Measurements from ENCODE around the gene SLX4.

SLX4 gene

DNA sequence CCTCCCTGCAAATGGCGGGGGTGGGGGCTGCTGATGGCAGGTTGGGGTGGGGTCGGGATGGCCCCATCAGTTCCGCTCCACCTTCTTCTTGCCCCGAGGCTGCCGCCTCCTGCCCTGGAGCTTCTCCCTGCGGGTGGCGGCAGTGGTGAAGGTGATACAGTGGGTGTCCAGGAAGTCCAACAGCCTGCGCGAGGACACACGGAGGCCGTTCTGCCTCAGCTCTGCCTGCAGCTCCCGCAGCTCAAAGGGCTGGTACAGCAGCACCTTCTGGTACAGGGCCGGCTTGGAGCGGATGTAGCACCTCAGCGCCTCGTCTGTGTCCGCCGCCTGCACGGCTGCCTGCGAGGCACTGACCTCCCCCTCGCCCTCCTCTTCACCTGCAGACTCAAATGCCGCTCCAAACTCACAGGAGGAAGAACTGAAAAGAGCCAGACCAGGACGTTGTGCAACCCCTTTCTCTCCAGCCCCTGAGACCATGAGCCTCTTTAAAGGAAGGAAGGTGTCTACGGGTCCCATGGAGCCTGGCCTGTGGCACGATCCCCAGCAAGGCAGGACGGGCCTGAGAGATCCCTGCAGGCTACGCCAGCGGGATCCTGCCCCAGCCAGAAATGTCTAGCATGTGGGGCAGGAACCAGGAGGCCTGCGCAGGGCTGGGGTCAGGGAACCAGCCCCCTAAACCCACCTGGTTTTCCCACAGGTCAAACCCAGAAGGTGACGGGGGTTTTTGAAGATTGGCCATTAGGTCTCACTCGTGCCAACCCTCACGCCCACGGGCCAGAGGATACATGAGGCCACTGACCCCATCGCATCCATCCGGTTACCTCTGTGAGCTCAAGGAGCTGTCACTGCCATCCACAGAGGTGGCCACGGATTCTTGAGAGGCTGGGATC, 28.9 kb downstream of the SLX4 start:
- DNase-seq (ENCODE audit: low read depth in 2 of 2): no peak

DNA sequence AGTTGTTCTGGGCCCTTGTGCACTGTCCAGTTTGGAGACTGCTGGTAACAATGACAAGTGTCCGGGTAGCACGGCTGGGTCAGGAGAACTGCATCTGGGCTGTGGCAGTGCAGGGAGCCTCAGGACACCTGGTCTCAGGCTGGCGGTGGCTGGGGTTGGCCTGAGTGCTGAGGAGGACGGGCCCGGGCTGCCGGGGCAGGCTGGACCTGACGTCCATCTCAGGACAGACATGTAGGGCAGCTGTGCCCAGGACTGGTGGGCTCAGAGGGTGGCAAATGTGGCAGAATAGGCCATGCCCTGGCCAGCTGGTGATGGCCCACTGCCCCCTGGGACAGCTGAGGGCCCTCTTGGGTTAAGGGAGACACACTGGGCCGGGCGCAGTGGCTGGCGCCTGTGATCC, 30.0 kb downstream of the SLX4 start:
- DNase-seq (ENCODE audit: low read depth in 2 of 2): no peak

DNA sequence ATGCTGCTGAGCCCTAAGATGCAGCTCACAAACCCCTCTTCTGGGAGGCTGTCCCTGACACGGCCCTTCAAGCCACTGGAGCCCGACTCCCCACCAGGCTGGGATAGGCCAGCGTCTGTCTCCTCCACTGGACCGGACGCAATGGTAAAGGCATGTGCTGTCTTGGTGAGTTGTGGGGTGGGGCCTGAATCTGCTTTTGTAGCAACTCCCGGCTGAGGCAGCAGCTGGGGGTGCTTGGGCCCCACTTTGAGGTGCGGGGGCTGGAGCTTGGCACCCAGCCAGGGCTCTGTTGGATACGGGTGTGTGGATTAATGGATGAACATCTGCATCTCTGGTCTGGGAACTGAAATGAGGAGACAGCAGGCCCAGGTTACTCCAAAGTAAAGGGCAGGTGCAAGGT, 30.7 kb downstream of the SLX4 start:
- no peak for DNase-seq (ENCODE audit: low read depth in 2 of 2)

DNA sequence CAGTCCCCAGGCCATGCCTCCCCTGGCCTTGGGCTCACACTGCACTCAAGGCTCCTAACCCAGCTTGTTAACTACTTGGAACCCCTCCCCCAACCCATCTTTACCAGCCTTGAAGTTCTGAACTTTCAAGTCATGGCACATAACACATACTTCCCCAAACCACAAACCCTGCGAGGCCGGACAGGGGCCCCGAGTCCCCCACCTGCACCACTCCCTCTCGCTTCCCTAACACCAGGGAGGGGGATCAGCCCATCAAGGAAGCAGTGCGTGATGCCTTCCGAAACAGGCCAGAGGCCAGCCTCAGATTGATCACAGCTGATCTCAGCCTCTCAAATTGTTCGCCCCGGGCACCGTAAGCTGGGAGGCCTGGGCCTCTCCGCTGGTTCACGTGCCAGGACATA, 31.2 kb downstream of the SLX4 start:
- DNase-seq (ENCODE audit: low read depth in 2 of 2): no peak

GRCh38 chr16:3579776-3580175, 31.6 kb downstream of the SLX4 start:
- DNase-seq (ENCODE audit: low read depth in 2 of 2): no peak

- DNase-seq (ENCODE audit: low read depth in 2 of 2): no peak
Measured at GRCh38 chr16:3578610-3579551, 32.5 kb downstream of the SLX4 start.

GRCh38 chr16:3578121-3578520, 33.3 kb downstream of the SLX4 start:
- DNase-seq (ENCODE audit: low read depth in 2 of 2): no peak

GRCh38 chr16:3577302-3577752, 34.1 kb downstream of the SLX4 start, which contains the start of gene NLRC3:
Gene NLRC3, minus strand, starts transcription at chr16:3577403. Its CDS starts 12,367 bp downstream, at chr16:3565036.
- DNase-seq (ENCODE audit: low read depth in 2 of 2): no peak

GRCh38 chr16:3576211-3576610, 35.2 kb downstream of the SLX4 start:
- DNase-seq (ENCODE audit: low read depth in 2 of 2): no peak

GRCh38 chr16:3575491-3575890, 35.9 kb downstream of the SLX4 start:
- DNase-seq (ENCODE audit: low read depth in 2 of 2): no peak

GRCh38 chr16:3574195-3574594, 37.2 kb downstream of the SLX4 start:
- no peak for DNase-seq (ENCODE audit: low read depth in 2 of 2)

GRCh38 chr16:3573146-3573815, 38.1 kb downstream of the SLX4 start:
- DNase-seq (ENCODE audit: low read depth in 2 of 2): no peak

DNA sequence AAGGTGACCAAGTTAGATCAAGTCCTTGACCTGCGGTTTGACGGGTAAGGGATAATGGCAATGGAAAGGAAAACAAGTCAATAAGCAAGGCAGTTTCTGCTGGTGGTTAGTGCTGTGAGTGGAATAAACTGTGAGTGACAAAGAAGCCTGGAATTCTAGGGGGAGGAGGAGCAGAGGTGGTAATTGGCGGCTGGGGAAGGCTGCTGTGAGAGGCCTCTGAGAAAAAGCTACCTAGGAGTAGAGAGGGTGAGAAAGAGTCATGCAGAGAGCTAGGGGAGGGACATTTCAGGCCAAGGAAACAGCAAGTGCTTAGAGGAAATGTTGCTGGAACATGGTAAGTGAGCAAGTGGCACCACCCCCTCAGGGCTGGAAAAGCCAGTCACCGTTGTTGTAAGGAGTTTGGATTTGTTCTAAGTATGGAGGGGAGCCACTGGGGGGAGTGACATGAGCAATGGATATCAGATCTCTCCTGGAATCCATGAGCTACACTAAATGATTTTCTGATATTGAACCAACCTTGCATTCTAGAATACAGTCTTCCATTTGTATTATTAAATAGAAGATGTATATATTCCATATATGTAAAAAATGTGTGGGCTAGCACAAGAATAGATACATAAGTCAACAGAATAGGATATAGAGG, 40.9 kb downstream of the SLX4 start:
- no peak for DNase-seq (ENCODE audit: low read depth in 2 of 2)

DNA sequence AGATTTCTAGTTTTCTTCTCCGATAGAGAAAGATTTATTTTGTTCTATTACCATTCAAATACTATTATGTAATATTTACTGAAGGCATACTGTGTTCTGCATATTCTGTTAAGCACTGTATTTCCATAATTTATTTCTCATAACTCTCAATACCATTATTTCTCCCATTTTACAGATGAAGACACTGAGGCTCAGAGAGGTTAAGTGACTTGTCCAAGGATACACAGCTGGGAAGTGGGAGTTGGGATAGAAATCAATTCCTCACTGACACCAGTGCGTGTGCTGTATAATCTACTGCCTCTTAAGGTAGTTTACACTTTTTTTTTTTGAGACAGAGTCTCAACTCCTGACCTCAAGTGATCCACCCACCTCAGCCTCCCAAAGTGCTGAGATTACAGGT, 41.6 kb downstream of the SLX4 start:
- no peak for DNase-seq (ENCODE audit: low read depth in 2 of 2)

DNA sequence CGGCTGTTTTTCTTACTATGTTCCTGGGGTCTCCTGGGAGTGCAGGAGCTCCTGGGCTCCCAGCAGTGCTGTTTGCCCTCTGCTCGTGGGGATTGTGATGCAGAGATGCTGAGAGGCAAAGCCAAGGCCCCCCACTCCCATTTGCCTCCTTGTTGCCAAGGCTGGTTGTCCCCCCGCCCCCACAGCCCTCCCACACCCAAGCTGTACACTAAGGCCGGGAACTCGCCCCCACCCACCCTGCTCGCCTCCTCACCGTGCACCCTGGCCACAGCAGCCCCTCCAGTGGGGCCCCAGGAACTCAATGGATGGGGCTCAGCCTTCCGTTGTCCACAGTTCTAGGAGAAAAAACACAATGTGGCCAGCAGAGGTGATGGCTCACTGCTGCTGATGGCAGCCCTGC, 44.4 kb downstream of the SLX4 start:
- no peak for DNase-seq (ENCODE audit: low read depth in 2 of 2)

DNA sequence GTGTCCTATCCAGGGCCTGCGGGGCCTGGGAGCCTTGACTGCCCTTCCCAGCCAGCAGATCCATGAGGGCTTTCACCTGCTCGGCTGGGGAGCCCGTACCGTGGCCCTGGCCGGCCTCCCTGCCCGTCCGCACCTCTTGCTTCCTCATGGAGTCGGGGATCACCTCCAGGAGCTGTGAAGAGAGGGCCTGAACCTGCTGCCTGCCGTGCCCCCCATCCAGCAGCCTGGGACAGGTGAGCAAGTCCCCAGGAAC, 46.6 kb downstream of the SLX4 start:
- DNase-seq (ENCODE audit: low read depth in 2 of 2): no peak

DNA sequence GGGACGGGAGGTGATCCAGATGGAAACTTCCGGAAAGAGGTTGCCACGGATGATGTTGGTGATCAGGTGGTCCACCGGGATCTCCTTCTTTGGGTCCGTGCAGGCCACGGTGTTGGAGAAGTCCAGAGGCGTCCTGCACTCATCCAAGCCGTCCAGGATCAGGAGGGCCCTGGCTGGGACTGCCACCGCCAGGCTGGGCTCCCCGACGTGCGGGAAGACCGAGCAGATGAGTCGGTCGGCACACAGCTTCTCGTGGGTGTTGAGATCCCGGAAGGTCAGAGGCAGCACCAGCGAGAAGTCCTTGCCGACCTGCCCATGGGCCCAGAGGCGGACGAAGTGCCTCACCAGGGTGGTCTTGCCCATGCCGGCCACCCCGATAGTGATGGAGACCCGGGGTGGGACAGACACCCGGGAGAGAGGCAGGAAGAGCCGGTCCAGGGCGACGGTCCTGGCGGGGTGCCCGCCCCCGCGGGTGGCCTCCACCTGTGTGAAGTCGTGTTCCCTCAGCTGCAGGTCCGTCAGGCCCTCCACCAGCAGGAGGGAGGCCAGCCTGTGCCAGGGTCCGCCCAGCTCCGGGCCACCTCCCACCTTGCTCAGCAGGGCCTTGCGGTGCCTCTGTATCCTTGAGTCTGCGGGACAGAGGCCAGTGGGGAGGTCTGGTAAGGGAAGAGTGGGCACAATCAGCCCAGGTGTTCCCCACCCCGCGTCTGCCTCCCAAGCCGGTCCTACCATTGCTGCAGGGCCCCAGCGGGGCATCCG, 47.1 kb downstream of the SLX4 start:
- no peak for DNase-seq (ENCODE audit: low read depth in 2 of 2)

- no peak for DNase-seq (ENCODE audit: low read depth in 2 of 2)
Measured at GRCh38 chr16:3562914-3563480, 48.4 kb downstream of the SLX4 start.

DNA sequence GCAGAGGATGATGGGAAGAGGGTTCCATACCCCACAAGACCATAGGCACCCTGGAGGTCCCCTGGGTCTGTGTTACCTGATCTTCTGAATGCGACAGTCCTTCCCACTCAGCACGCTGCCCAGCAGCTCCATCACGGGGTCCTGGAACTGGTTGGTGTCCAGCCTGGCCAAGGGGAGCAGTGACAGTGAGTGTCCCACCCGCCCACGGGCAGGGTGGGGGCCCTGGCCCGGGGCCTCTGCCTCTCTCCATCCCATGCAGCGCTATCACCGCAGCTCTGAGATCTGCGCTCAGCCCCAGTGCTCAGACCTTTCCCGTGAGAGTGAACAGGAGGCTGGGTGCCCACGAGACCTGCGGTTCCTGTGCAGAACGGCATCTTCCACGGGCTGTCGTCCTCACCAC, 49.8 kb downstream of the SLX4 start:
- DNase-seq (ENCODE audit: low read depth in 2 of 2): no peak

DNA sequence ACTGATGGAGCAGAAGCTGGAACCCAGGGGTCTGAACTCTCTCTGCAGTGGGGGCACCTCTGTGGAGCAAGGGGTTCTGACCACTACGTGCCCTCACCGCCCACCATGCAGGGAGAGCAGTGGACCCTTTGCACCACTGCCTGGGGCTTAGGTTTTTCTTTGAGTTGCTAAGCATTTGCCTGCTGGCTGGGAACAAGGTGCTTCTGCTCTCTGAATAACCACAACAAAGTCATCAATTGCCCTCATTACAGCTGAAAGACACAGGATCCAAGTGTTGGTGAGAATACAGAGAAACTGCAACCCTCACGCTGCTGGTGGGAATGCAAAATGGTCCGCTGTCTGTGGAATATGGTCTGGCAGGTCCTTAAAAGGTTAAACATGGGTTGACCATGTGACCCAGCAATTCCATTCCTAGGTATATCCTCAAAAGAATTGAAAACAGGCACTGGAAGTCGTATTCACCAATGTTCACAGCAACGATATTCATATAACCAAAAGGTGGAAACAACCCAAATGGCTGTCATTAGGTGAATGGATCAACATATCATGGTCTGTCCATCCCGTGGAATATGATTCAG, 57.0 kb downstream of the SLX4 start:
- DNase-seq (ENCODE audit: low read depth in 2 of 2): no peak
